Naive B cell (primary cell): ENCODE results near the gene GLP2R. TPM values are rescaled to one million over a fixed set of nuclear protein-coding genes. Genes with fewer than 3 reads are reported as not detected.
"Not testable (repeated sequence)": the region's sequence is repeated elsewhere in the genome, so short reads cannot be mapped to it uniquely, and the experiment has no call there.

ENCODE experiments used
- ATAC-seq, 2 donors: fragments of 150-1000 bp; cut with Tn5 transposase; 2 replicates each; pipeline ENCODE4 v1.10.0; 2021; ENCODE audit warnings: low read depth in 2 of 2, mild to moderate bottlenecking in 2 of 2, moderate library complexity in 2 of 2
- DNase-seq: peaks from one replicate; pipeline ENCODE4 v3.0.0; 2022
- H3K27ac Mint-ChIP-seq, 6 donors: one replicate each; pipeline ENCODE4 v1.8.0; 2020 to 2022; ENCODE audit warnings: mild to moderate bottlenecking in 6 of 6, mixed read lengths in 6 of 6, moderate library complexity in 5 of 6, inconsistent platforms in 2 of 6
- H3K27me3 Mint-ChIP-seq, 3 donors: one replicate each; pipeline ENCODE4 v1.8.0; 2021 to 2022; ENCODE audit warnings: mixed read lengths in 3 of 3, mild to moderate bottlenecking in 1 of 3
- H3K36me3 Mint-ChIP-seq, 2 donors: one replicate each; pipeline ENCODE4 v1.8.0; 2020 to 2022; ENCODE audit warnings: mixed read lengths in 2 of 2, inconsistent platforms in 1 of 2, mild to moderate bottlenecking in 1 of 2
- H3K4me1 Mint-ChIP-seq, 3 donors: one replicate each; pipeline ENCODE4 v1.8.0; 2020 to 2022; ENCODE audit warnings: mixed read lengths in 3 of 3, inconsistent platforms in 1 of 3, mild to moderate bottlenecking in 1 of 3, moderate library complexity in 1 of 3
- H3K4me3 Mint-ChIP-seq, 8 donors: one replicate each; pipeline ENCODE4 v1.8.0; 2020 to 2022; ENCODE audit warnings: mild to moderate bottlenecking in 8 of 8, mixed read lengths in 8 of 8, moderate library complexity in 8 of 8, inconsistent platforms in 2 of 8
- H3K9me3 Mint-ChIP-seq, 7 donors: one replicate each; pipeline ENCODE4 v1.8.0; 2020 to 2022; ENCODE audit warnings: mixed read lengths in 7 of 7, mild to moderate bottlenecking in 5 of 7, inconsistent platforms in 2 of 7, moderate library complexity in 1 of 7
- polyA plus RNA-seq, 6 donors: library from polyadenylated mRNA; unstranded; fragments of 300-500 nt; fragmentation: Illumina TruSeq; gene quantifications; one replicate each; pipeline ENCODE4 v1.2.3, GENCODE V29; 2021; ENCODE audit warnings: low read depth in 6 of 6

The GLP2R gene
- polyA plus RNA-seq, 6 donors from 2014 or later = not detected

DNA sequence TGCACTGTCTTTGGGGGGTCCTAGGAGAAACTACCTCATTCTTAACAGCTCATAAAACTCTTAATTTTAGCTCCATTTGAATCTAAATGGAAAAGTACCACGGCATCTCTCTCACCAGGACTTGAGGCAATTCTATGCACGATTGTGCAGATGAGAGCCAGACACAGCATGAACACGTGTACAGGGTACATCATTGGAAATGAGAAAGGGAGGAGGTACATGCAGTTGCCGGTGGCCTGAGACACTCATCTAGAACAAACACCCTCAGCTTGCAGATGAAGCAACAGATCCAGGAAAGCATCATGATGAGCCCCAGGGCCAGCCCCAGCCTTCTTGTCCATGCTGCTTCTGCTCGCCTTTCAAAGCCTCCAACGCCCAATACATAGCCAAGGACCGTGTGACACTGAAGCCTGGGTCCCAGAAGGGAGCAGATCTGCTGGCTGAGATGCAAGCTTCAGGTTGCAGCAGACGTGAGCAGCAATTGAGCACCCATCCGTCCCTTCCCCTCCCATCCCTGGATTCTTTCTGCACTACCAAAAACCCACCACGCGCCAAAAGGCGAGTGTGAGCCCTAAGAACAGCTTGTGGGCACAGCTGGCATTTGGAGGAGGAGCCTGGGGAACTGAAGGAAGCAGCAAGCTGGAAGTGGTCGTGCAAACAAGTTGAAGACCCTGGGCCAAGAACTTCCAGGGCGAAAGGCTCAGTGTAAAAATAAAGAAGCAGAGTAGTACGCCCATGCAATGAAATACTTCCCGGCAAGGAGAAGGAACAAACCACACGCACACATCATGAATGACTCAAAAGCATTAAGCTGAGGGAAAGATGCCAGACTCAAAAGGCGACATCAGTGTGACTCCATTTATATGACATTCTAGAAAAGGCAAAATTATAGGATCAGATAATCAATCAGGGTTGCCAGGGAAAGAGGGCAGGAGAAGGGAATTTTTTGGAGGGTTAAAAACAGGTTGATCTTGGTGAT lies 86.7 kb downstream of the GLP2R start:
- Mint-ChIP-seq H3K9me3 (no peaks in the 10 kb centered on the region), H3K36me3 (peaks cover 0 to 7% of the 10 kb centered on the region in 2 donors), H3K4me1 (peaks cover 0 to 4% (median 0%) of the 10 kb centered on the region in 3 donors), H3K27me3 (no peaks in the 10 kb centered on the region), H3K4me3 (no peak overlapping the region), H3K27ac (no peak overlapping the region)
- no peak for ATAC-seq
- no peak for DNase-seq

DNA sequence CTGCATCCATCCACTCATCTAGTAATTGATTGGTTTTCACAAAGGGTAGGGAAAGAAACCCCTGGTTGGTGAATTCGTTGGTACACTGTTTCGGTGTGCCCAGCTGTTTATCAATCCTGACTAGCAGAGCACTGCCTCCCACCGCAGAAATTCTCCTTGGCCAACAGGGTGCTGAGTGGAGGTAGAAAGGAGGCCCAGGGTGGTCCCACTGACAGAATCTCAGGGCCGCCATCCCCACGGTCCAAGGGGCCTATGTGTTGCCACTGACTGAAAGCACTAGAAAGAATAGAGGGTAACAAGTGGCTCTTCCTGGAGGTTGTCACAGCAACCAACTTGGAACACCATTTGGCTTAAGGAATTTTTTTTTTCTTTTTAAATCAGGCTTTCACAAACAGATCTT lies 87.8 kb downstream of the GLP2R start:
- Mint-ChIP-seq H3K27me3 (no peaks in the 10 kb centered on the region), H3K36me3 (peaks cover 0 to 7% of the 10 kb centered on the region in 2 donors), H3K9me3 (no peaks in the 10 kb centered on the region), H3K4me3 (no peak overlapping the region), H3K27ac (no peak overlapping the region), H3K4me1 (peaks cover 0 to 4% (median 0%) of the 10 kb centered on the region in 3 donors)
- DNase-seq = no peak
- no peak for ATAC-seq

DNA sequence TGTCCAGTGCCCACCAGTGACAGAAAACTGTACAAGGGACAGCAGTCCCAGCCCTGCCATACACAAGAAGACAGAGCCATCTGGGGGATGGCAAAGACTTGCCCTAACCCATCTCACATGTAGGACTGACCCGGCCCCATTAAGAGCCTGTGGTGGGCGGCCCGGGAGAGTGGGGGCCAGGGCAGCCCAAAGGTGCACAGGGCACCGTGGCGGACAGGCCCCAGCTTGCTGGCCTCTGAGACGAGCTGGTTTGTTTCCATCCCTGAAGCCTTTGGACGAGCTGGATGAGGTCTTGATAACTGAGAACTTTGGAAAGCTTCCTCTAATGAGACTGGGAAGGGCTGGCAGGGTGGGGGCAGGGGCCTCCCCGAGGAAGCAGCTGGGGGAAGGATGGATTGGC lies 90.4 kb downstream of the GLP2R start:
- ATAC-seq = no peak
- H3K27me3 Mint-ChIP-seq = no peaks in the 10 kb centered on the region
- H3K36me3 Mint-ChIP-seq = peaks cover 0 to 7% of the 10 kb centered on the region in 2 donors
- H3K4me3 Mint-ChIP-seq = no peak overlapping the region
- no peak overlapping the region for H3K27ac Mint-ChIP-seq
- peaks cover 0 to 4% (median 0%) of the 10 kb centered on the region in 3 donors for H3K4me1 Mint-ChIP-seq
- no peaks in the 10 kb centered on the region for H3K9me3 Mint-ChIP-seq
- DNase-seq = no peak

DNA sequence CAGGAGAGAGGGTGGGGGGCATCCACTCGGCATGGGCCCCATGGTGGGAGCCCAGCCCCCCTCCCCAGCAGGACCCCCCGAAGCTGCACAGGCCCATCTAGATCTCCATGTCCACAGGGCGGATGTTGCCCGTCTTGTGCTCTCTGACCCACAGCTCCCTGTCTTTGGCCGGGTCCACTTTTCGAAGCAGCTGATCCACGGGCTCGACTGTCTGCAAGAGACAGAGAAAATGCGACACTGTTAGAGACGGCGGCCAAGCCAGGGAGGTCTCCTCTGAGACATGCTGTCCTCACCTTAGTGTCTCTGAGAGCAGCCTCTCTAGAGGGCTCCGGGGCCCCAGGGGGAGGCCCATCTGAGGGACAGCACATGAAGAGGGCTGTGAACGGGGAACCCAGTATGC lies 91.4 kb downstream of the GLP2R start:
- no peak for ATAC-seq
- DNase-seq = no peak
- Mint-ChIP-seq H3K9me3 (no peaks in the 10 kb centered on the region), H3K27ac (no peak overlapping the region), H3K4me1 (peaks cover 0 to 4% (median 0%) of the 10 kb centered on the region in 3 donors), H3K36me3 (peaks cover 0 to 7% of the 10 kb centered on the region in 2 donors), H3K4me3 (no peak overlapping the region), H3K27me3 (no peaks in the 10 kb centered on the region)

DNA sequence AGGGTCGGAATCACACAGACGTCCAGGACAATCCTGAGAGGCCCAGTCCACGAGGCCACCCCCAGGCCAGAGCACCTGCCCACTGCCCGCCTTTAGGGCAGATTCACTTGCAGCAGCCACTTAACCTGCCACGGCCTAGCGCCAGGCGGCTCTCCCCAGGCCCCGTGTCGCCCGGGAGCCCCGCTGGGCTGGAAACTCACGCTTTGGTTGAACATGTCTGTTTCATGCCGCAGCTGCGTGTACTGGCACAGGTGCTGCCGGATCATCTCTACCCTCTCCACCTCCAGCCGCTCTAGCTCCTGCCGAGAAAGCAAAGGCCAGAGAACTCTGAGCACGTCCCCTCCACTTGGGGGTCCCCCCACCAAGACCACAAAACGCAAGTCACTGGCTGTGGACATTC lies 92.1 kb downstream of the GLP2R start:
- Mint-ChIP-seq H3K4me3 (no peak overlapping the region), H3K27me3 (no peaks in the 10 kb centered on the region), H3K4me1 (peaks cover 0 to 4% (median 0%) of the 10 kb centered on the region in 3 donors), H3K27ac (no peak overlapping the region), H3K9me3 (no peaks in the 10 kb centered on the region), H3K36me3 (peaks cover 0 to 7% of the 10 kb centered on the region in 2 donors)
- ATAC-seq (no peak), DNase-seq (no peak)

DNA sequence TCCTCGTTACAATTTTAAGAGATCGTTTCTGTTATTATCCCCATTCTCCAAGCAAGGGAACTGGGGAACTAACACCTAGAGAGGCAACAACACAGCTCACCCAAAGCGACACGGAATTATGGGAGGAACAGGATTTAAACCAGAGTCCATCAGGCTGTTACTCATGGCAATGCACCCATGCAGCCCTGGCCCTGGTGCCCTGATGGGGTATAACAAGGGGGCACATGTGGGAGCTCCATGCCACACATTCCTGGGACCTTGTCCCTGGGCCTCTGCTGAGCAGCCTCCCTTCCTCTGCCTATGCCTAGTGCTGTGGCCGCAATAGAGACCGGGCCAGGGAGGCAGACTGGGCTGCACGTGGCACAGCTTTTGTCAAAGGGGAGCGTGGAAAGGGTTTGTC lies 92.6 kb downstream of the GLP2R start:
- Mint-ChIP-seq H3K4me1 (peaks cover 0 to 4% (median 0%) of the 10 kb centered on the region in 3 donors), H3K9me3 (no peaks in the 10 kb centered on the region), H3K4me3 (no peak overlapping the region), H3K36me3 (peaks cover 0 to 7% of the 10 kb centered on the region in 2 donors), H3K27ac (no peak overlapping the region), H3K27me3 (no peaks in the 10 kb centered on the region)
- DNase-seq = no peak
- no peak for ATAC-seq

DNA sequence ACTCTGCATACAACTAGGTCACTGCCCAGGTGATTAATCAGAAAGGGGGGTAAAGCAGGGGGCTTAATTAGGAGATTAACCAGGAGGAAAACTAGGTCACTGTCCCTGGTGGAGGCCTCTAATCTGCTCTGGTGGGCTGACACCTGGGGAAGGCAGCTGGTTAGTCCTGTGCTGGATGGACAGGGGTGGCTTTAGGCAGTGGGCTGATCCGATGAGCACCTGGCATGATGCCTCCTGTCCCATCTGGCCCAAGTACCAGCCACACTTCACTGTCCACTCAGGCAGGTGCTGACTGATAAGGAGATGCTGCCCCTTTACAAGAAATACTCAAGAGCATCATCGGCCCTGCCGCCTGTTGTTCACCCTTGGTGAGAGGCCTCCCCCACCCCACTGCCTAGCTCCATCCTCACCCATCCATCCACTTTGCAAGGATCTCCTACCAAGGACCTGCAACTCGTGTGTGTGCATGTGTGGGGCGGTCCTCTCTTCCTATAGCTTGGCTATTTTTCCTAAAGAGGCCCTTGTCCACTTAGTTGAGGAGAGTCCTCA lies 93.2 kb downstream of the GLP2R start:
- DNase-seq (no peak), ATAC-seq (no peak)
- Mint-ChIP-seq H3K27ac (peak overlapping the region in 1 of 6 donors; percentile 40), H3K4me1 (peaks cover 0 to 4% (median 0%) of the 10 kb centered on the region in 3 donors), H3K36me3 (peaks cover 0 to 7% of the 10 kb centered on the region in 2 donors), H3K27me3 (no peaks in the 10 kb centered on the region), H3K9me3 (no peaks in the 10 kb centered on the region), H3K4me3 (no peak overlapping the region)

DNA sequence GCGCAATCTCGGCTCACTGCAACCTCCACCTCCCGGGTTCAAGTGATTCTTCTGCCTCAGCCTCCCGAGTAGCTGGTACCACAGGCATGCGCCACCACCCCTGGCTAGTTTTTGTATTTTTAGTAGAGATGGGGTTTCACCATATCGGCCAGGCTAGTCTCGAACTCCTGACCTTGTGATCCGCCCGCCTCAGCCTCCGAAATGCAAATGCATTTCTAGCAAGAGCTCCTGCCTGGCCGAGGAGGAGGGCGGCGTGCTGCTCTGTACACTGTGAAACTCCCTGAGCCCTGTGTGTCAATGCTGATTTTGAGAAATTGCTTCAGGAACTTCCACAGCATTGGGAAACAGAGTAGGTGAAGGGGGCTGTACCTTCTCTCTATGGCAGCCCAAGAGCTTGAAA lies 95.5 kb downstream of the GLP2R start:
- not testable (repeated sequence) for H3K27ac Mint-ChIP-seq, DNase-seq, H3K36me3 Mint-ChIP-seq, H3K4me3 Mint-ChIP-seq, ATAC-seq, H3K9me3 Mint-ChIP-seq, H3K4me1 Mint-ChIP-seq, H3K27me3 Mint-ChIP-seq

DNA sequence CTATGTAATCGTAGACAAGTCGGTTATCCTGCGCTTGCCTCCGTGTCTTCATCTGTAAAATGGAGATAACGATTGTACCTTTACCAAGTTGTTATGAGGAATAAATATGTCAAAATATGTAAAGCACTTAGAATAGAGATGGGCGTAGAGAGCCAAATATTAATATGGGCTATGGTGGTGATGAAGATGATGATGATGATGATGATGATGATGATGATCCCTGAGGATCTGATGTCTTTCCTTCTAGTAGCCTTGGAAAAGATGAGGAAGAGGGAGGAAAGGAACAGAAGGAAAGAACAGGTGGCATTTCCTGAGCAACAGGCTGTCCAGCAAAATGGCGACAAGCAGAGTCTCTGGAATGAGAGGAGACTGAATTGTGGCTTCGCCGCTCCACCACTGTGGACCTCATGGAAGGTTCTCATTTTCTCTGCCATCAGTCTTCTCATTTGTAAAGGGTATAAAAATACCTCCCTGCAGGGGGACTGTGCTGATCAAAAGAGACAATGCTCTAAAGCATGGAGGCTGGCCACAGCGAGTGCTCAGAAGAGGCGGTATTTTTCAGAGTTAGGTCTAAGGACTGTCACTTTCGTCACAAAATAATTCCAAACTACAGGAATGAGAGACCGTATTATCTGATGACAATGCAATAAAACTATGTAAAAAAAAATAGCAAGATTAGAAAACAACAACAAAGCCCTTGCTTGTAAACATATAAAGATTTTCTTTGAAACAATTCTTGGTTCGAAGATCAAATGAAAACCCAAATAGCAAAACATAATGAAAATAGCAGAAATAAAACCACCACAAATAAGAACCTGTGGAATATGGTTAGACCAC lies 96.5 kb downstream of the GLP2R start:
- Mint-ChIP-seq H3K9me3 (no peaks in the 10 kb centered on the region), H3K4me1 (peaks cover 5 to 6% (median 6%) of the 10 kb centered on the region in 3 donors), H3K27me3 (no peaks in the 10 kb centered on the region), H3K4me3 (no peak overlapping the region), H3K36me3 (no peaks in the 10 kb centered on the region), H3K27ac (no peak overlapping the region)
- DNase-seq (no peak), ATAC-seq (no peak)

DNA sequence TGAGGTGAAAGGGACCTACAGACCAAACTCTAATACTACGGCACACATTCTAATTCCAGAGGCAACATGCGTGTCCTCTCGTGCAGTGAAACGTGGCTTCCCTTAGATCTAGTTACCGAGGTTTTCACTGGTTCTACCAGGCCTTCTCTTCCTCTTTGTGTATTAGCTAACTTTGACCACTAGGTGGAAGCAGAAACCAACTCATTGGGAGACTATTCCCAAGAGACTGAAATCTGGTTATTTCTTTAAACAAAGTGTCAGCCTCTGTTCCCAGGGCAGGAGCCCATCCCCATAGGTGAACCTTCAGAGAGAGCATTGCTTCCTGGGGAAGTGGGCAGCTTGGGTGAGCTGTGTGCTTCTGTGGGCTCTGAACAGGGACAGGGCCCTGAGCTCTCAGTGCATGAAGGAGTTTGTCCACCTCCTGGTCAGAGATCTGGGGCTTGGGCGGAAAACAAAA lies 99.0 kb downstream of the GLP2R start:
- Mint-ChIP-seq H3K9me3 (no peaks in the 10 kb centered on the region), H3K27ac (peak overlapping the region in 1 of 6 donors; percentile 83), H3K36me3 (no peaks in the 10 kb centered on the region), H3K27me3 (no peaks in the 10 kb centered on the region), H3K4me3 (no peak overlapping the region), H3K4me1 (peaks cover 5 to 6% (median 6%) of the 10 kb centered on the region in 3 donors)
- ATAC-seq (peak; percentile 38 to 66), DNase-seq (peak; percentile 58)

DNA sequence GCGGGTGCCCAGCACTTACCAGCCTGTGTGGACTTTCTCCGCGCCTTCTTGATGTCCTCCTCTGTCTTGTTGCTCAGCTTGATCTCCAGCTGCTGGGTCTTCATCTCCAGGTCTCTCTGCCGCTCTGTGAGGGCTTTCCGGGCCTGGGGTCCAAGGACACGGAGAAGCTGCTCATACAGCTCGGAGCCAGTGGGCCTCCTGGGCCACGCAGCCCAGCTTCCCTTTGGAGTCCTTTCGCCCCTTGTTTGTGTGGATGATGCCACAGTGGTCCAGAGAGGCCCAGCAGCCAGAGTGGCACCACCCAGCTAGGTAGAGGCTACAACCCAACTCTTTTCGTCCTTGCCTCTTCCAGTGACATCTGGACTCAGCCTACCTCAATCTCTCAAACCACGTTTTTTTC lies 99.7 kb downstream of the GLP2R start:
- DNase-seq (no peak), ATAC-seq (no peak)
- Mint-ChIP-seq H3K36me3 (no peaks in the 10 kb centered on the region), H3K27me3 (no peaks in the 10 kb centered on the region), H3K27ac (peak overlapping the region in 2 of 6 donors; percentile 15 to 81), H3K4me3 (no peak overlapping the region), H3K9me3 (no peaks in the 10 kb centered on the region), H3K4me1 (peaks cover 5 to 6% (median 6%) of the 10 kb centered on the region in 3 donors)

DNA sequence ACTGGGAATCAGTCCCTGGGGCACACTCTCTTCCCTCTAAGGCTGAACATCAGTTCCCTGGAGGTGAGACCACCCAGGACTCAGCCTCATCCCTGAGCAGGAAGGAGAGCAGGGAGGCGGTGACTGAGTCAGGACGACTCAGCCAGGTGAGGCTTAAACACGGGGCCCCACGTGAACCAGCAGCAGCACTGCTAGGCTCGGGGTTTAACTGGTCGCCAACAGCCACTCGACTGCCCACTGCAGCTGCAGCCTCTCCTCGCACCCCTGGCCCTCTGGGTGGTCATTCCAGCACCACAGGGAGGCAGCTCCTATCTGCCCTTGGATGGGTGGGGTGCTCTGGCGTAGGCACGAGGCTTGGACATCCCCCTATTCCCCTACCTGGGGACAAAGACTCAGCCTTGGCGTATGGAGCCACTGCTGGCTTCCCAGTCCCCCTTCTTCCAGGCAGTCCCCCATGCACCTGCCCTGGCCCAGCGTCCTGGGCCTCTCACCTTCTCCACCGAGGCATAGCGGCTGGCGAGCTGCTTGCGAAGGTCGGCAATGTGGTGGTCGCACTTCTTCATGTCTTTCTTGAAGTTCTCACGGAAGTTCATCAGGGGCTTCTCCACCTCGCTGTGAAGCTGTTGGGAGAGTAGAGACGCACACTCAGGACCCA lies 100.6 kb downstream of the GLP2R start:
- Mint-ChIP-seq H3K36me3 (no peaks in the 10 kb centered on the region), H3K4me1 (peaks cover 5 to 6% (median 6%) of the 10 kb centered on the region in 3 donors), H3K4me3 (no peak overlapping the region), H3K27me3 (no peaks in the 10 kb centered on the region), H3K27ac (peak overlapping the region in 3 of 6 donors; percentile 15 to 81 (median 52)), H3K9me3 (no peaks in the 10 kb centered on the region)
- ATAC-seq (no peak), DNase-seq (no peak)
